IMR-90 (cell line): ENCODE data around the gene CLASRP. TPM values are rescaled to one million over a fixed set of nuclear protein-coding genes. Genes with fewer than 3 reads are reported as not detected.

Experiments
- ATAC-seq: fragments of 200-7000 bp; cut with Tn5 transposase; 2 replicates; pipeline ENCODE4 v1.9.1; 2020; ENCODE audit warnings: low read depth, mild to moderate bottlenecking, moderate library complexity
- BruUV-seq: library from RNA; stranded (reverse); fragments of 400-500 nt; replicated peaks from 2 replicates; lab custom pipeline; 2021; lab: Mats Ljungman, UMichigan
- CTCF ChIA-PET: fragments of 300-600 bp; formaldehyde crosslinking; extraction: SDS; loops from one replicate; lab custom pipeline; 2021; ENCODE audit warnings: antibody characterized with exemption; lab: Yijun Ruan, JAX
- POLR2A ChIA-PET: fragments of 300-600 bp; sonication (Branson Sonifier 250); formaldehyde crosslinking; loops from one replicate; lab custom pipeline; 2022; ENCODE audit warnings: antibody characterized with exemption; ENCODE audit not compliant: unreplicated experiment; lab: Charles Lee
- DNase-seq: peaks from one replicate; pipeline ENCODE4 v3.0.0; 2013
- H2AFZ ChIP-seq: replicated peaks from 2 replicates; pipeline ENCODE3; 2013; ENCODE audit warnings: low read length, mild to moderate bottlenecking; ENCODE audit not compliant: poor library complexity
- H2AK5ac ChIP-seq: 2 replicates; pipeline ENCODE4 v1.6.1; 2013; ENCODE audit warnings: low read depth, low read length, inconsistent platforms
- H2AK9ac ChIP-seq: replicated peaks from 2 replicates; pipeline ENCODE3; 2013; ENCODE audit warnings: mild to moderate bottlenecking, low read depth, low read length, moderate library complexity; ENCODE audit not compliant: poor library complexity
- H2BK120ac ChIP-seq: 2 replicates; pipeline ENCODE4 v1.6.1; 2013; ENCODE audit warnings: low read depth, low read length, inconsistent platforms
- H2BK15ac ChIP-seq: 3 replicates; pipeline ENCODE4 v1.6.1; 2013; ENCODE audit warnings: low read depth, low read length, inconsistent platforms
- H2BK20ac ChIP-seq: 2 replicates; pipeline ENCODE4 v1.6.1; 2013; ENCODE audit warnings: low read depth, mild to moderate bottlenecking, inconsistent platforms, low read length, moderate library complexity
- H2BK5ac ChIP-seq: 2 replicates; pipeline ENCODE4 v1.6.1; 2013; ENCODE audit warnings: mild to moderate bottlenecking, low read depth, low read length, inconsistent platforms; ENCODE audit not compliant: poor library complexity, severe bottlenecking
- H3K14ac ChIP-seq: replicated peaks from 2 replicates; pipeline ENCODE4 v1.6.1; 2013; ENCODE audit warnings: low read depth, low read length, inconsistent platforms
- H3K18ac ChIP-seq: 2 replicates; pipeline ENCODE4 v1.6.1; 2013; ENCODE audit warnings: low read depth, low read length, control low read depth
- H3K23ac ChIP-seq: 2 replicates; pipeline ENCODE4 v1.6.1; 2013; ENCODE audit warnings: low read depth, low read length, inconsistent platforms
- H3K27ac ChIP-seq: 2 replicates; pipeline ENCODE4 v1.5.1; 2013; ENCODE audit warnings: mild to moderate bottlenecking, control low read depth, low read length; ENCODE audit not compliant: insufficient read depth
- H3K27me3 ChIP-seq: 2 replicates; pipeline ENCODE4 v1.6.1; 2013; ENCODE audit warnings: low read length; ENCODE audit not compliant: control insufficient read depth, insufficient read depth
- H3K36me3 ChIP-seq: 2 replicates; pipeline ENCODE4 v1.6.1; 2013; ENCODE audit warnings: low read length, mixed read lengths; ENCODE audit not compliant: control insufficient read depth, insufficient read depth
- H3K4ac ChIP-seq: 2 replicates; pipeline ENCODE4 v1.6.1; 2013; ENCODE audit warnings: low read depth, low read length, inconsistent platforms
- H3K4me1 ChIP-seq: 2 replicates; pipeline ENCODE4 v1.6.1; 2013; ENCODE audit warnings: low read length, mixed read lengths; ENCODE audit not compliant: control insufficient read depth, insufficient read depth
- H3K4me2 ChIP-seq: 2 replicates; pipeline ENCODE4 v1.6.1; 2013; ENCODE audit warnings: low read depth, mild to moderate bottlenecking, control low read depth, low read length, moderate library complexity
- H3K4me3 ChIP-seq: 2 replicates; pipeline ENCODE4 v1.5.1; 2013; ENCODE audit warnings: low read depth, mild to moderate bottlenecking, control low read depth, low read length, moderate library complexity; ENCODE audit not compliant: insufficient read depth
- H3K56ac ChIP-seq: 2 replicates; pipeline ENCODE4 v1.6.1; 2013; ENCODE audit warnings: low read length, inconsistent platforms; ENCODE audit not compliant: insufficient read depth; ENCODE audit errors: extremely low read depth
- H3K79me1 ChIP-seq, 2 experiments: 2 replicates each; pipeline ENCODE4 v1.6.1; 2013; ENCODE audit warnings: low read length in 2 of 2, inconsistent platforms in 1 of 2, low read depth in 1 of 2
- H3K9ac ChIP-seq: 2 replicates; pipeline ENCODE4 v1.6.1; 2013; ENCODE audit warnings: low read depth, low read length, control low read depth
- H3K9me1 ChIP-seq: 2 replicates; pipeline ENCODE4 v1.6.1; 2013; ENCODE audit warnings: low read length, inconsistent platforms; ENCODE audit not compliant: insufficient read depth
- H3K9me3 ChIP-seq: 2 replicates; pipeline ENCODE4 v1.6.1; 2013; ENCODE audit warnings: low read length; ENCODE audit not compliant: control insufficient read depth, insufficient read depth
- H4K20me1 ChIP-seq: 2 replicates; pipeline ENCODE4 v1.6.1; 2013; ENCODE audit warnings: low read length, inconsistent platforms; ENCODE audit not compliant: insufficient read depth
- H4K5ac ChIP-seq: 2 replicates; pipeline ENCODE4 v1.6.1; 2013; ENCODE audit warnings: mild to moderate bottlenecking, low read depth, low read length, control low read depth
- H4K8ac ChIP-seq, 2 experiments: 2 replicates each; pipeline ENCODE4 v1.6.1; 2013; ENCODE audit warnings: low read depth in 2 of 2, low read length in 2 of 2, control low read depth in 1 of 2, inconsistent platforms in 1 of 2
- H4K91ac ChIP-seq: 2 replicates; pipeline ENCODE4 v1.6.1; 2013; ENCODE audit warnings: low read depth, low read length, inconsistent platforms; ENCODE audit not compliant: insufficient read depth
- MAZ ChIP-seq: IDR thresholded peaks from 2 replicates; pipeline ENCODE4 v1.6.1; 2012; ENCODE audit warnings: low read depth, mild to moderate bottlenecking, low read length, improper control_type of control experiment, moderate library complexity, borderline replicate concordance
- RAD21 ChIP-seq: IDR thresholded peaks from 2 replicates; pipeline ENCODE4 v1.6.1; 2012; ENCODE audit warnings: low read length, improper control_type of control experiment
- RCOR1 ChIP-seq: IDR thresholded peaks from 2 replicates; pipeline ENCODE4 v1.6.1; 2012; ENCODE audit warnings: mild to moderate bottlenecking, low read length, improper control_type of control experiment; ENCODE audit not compliant: insufficient replicate concordance
- RFX5 ChIP-seq: IDR thresholded peaks from 2 replicates; pipeline ENCODE4 v1.8.0; 2012; ENCODE audit warnings: low read depth, mild to moderate bottlenecking, low read length, moderate library complexity
- WGBS, 2 experiments: methylation state at CpG; one replicate each; pipeline versions ENCODE4 v1.1.5 to v1.1.7; 2013; ENCODE audit warnings: missing lambda C conversion rate in 2 of 2; ENCODE audit not compliant: insufficient read length in 1 of 2; ENCODE audit errors: extremely low coverage in 2 of 2; 5-methylcytosine and 5-hydroxymethylcytosine counted together
- dilution Hi-C: fragments of 300-500 bp; cut with HindIII; formaldehyde crosslinking; loops from one replicate; pipeline ENCODE4 v1.14.3; 2018; ENCODE audit warnings: low sequenced_read_pairs; ENCODE audit not compliant: unreplicated experiment
- in situ Hi-C: fragments of 300-500 bp; cut with MboI; formaldehyde crosslinking; loops from 3 replicates; pipeline ENCODE4 v1.14.3; 2019; ENCODE audit warnings: low sequenced_read_pairs, inconsistent platforms, mixed read lengths
- intact Hi-C: fragments of 100-400 bp; cut with micrococcal nuclease; formaldehyde crosslinking; loops from 2 replicates; pipeline ENCODE4 v1.10.0; 2022
- polyA plus RNA-seq, 3 experiments: library from polyadenylated mRNA; depleted of rRNA; stranded (reverse); fragments of >200 nt; gene quantifications; 2 replicates each; pipeline ENCODE4 v1.2.3, GENCODE V29; 2012; ENCODE audit warnings: low replicate concordance in 1 of 3
- total RNA-seq: library from RNA; depleted of rRNA; stranded (reverse); fragments of >200 nt; gene quantifications from 2 replicates; pipeline ENCODE4 v1.2.3, GENCODE V29; 2012

Gene CLASRP
- total and polyA plus RNA-seq, 2 of the 4 experiments (the other 2 are of a cell fraction): 19.9 to 31.7 TPM

GRCh38 chr19:45030825-45031224 lies 8.0 kb upstream of the CLASRP start:
- Histone ChIP-seq H3K27me3 (no peaks in the 10 kb centered on the region), H3K27ac (no peak overlapping the region), H4K5ac (no peak overlapping the region), H4K20me1 (no peaks in the 10 kb centered on the region), H2BK15ac (no peak overlapping the region), H4K91ac (no peak overlapping the region), H3K4me3 (no peak overlapping the region), H2BK5ac (no peak overlapping the region), H3K4me2 (no peak overlapping the region), H3K4me1 (no peaks in the 10 kb centered on the region), H3K36me3 (peaks cover 33% of the 10 kb centered on the region), H2BK20ac (no peak overlapping the region), H3K9ac (no peak overlapping the region), H2AK9ac (no peak overlapping the region), H3K9me3 (no peaks in the 10 kb centered on the region), H2AK5ac (no peak overlapping the region), H2AFZ (no peak overlapping the region), H3K23ac (no peak overlapping the region), H3K18ac (no peak overlapping the region), H3K14ac (no peak overlapping the region), H3K4ac (no peak overlapping the region), H4K8ac (no peak overlapping the region), H3K56ac (no peak overlapping the region), H2BK120ac (no peak overlapping the region), H3K9me1 (no peaks in the 10 kb centered on the region), H3K79me1 (no peaks in the 10 kb centered on the region)
- in situ Hi-C loops: no loop called here
- intact Hi-C loops: no loop called here
- dilution Hi-C loops: no loop called here
- 78% methylated on average over 4 of the region's 6 CpGs; no CpG with 5 or more reads in 1 of the 2 experiments for WGBS, 2 experiments
- no TSS peak for BruUV-seq
- TF ChIP-seq RAD21: no peak
- TF ChIP-seq RFX5: no peak
- no peak for TF ChIP-seq MAZ
- TF ChIP-seq RCOR1: no peak
- POLR2A ChIA-PET: no interaction called here
- CTCF ChIA-PET: interaction anchor here (0.6 kb wide), 1 partner anchor 677 kb away, joined by 3 read pairs; no protein-coding TSS in a partner anchor
- ATAC-seq (no peak), DNase-seq (no peak)
